CD4-positive, alpha-beta T cell (primary cell): ENCODE data around the gene BCL2. TPM values are rescaled to one million over a fixed set of nuclear protein-coding genes. Genes with fewer than 3 reads are reported as not detected.

Experiments used
- ATAC-seq: fragments of 200-7000 bp; cut with Tn5 transposase; one replicate; pipeline ENCODE4 v1.10.0; 2022; ENCODE audit warnings: mild to moderate bottlenecking; ENCODE audit not compliant: poor library complexity
- CTCF ChIA-PET: fragments of 350-600 bp; sonication (Branson Sonifier 250); formaldehyde crosslinking; loops from one replicate; lab custom pipeline; 2021; ENCODE audit warnings: antibody characterized with exemption, inconsistent platforms; lab: Charles Lee
- POLR2A ChIA-PET: fragments of 350-600 bp; sonication (Branson Sonifier 250); formaldehyde crosslinking; loops from one replicate; lab custom pipeline; 2021; ENCODE audit warnings: antibody characterized with exemption, inconsistent platforms; lab: Charles Lee
- DNase-seq, 14 experiments: peaks; one replicate each; pipeline ENCODE4 v3.0.0-alpha.2; 2013 to 2020; ENCODE audit warnings: mixed read lengths in 2 of 14
- H3K27ac ChIP-seq, 2 donors: one replicate each; pipeline versions ENCODE4 v1.5.1 to v1.7.0; 2013; ENCODE audit warnings: low read length in 2 of 2, low read depth in 1 of 2, mild to moderate bottlenecking in 1 of 2
- H3K27me3 ChIP-seq, 2 experiments: 1 replicate in 1 of 2; 2 replicates in 1 of 2; pipeline versions ENCODE4 v1.6.1 to v1.7.0; 2013; ENCODE audit warnings: low read length in 2 of 2, control low read depth in 1 of 2, mild to moderate bottlenecking in 1 of 2, moderate library complexity in 1 of 2; ENCODE audit not compliant: insufficient read depth in 2 of 2, control insufficient read depth in 1 of 2
- H3K36me3 ChIP-seq: one replicate; pipeline ENCODE4 v1.6.1; 2013; ENCODE audit warnings: low read length, control low read depth; ENCODE audit not compliant: insufficient read depth
- H3K4me1 ChIP-seq: one replicate; pipeline ENCODE4 v1.6.1; 2013; ENCODE audit warnings: low read length, control low read depth; ENCODE audit not compliant: insufficient read depth
- H3K4me3 ChIP-seq: one replicate; pipeline ENCODE4 v1.5.1; 2013; ENCODE audit warnings: mild to moderate bottlenecking, low read length, moderate library complexity
- H3K9me3 ChIP-seq, 2 experiments: 1 replicate in 1 of 2; 2 replicates in 1 of 2; pipeline versions ENCODE4 v1.6.1 to v1.7.0; 2013; ENCODE audit warnings: low read length in 2 of 2, mild to moderate bottlenecking in 2 of 2, control low read depth in 1 of 2, moderate library complexity in 1 of 2; ENCODE audit not compliant: control insufficient read depth in 1 of 2, insufficient read depth in 1 of 2
- H3K27ac Mint-ChIP-seq: one replicate; pipeline ENCODE4 v1.8.0; 2020; ENCODE audit warnings: mixed read lengths
- H3K27me3 Mint-ChIP-seq: one replicate; pipeline ENCODE4 v1.8.0; 2021; ENCODE audit warnings: mixed read lengths
- H3K36me3 Mint-ChIP-seq: one replicate; pipeline ENCODE4 v1.8.0; 2021; ENCODE audit warnings: low read depth, mixed read lengths
- H3K4me1 Mint-ChIP-seq: one replicate; pipeline ENCODE4 v1.8.0; 2021; ENCODE audit warnings: low read depth, mixed read lengths
- H3K4me3 Mint-ChIP-seq: one replicate; pipeline ENCODE4 v1.8.0; 2020; ENCODE audit warnings: mild to moderate bottlenecking, mixed read lengths
- H3K9me3 Mint-ChIP-seq: one replicate; pipeline ENCODE4 v1.8.0; 2020; ENCODE audit warnings: mixed read lengths
- intact Hi-C, 2 experiments: fragments of 100-400 bp; cut with DNase I in 1 of 2; cut with micrococcal nuclease in 1 of 2; formaldehyde crosslinking; loops; one replicate each; pipeline versions ENCODE4 v1.15.1 to v1.9.0; 2023 to 2025; cut with DNase I, micrococcal nuclease
- total RNA-seq, 174 experiments: library from RNA in 2 of 174; stranded (reverse) in 2 of 174; gene quantifications; one replicate each; pipeline ENCODE4 v1.2.3 and lab custom pipeline; 2021 to 2026
- TF ChIP-seq, protein P1 (sequence below): fragments of 200-600 bp; IDR thresholded peaks from one replicate; pipeline ENCODE4 v1.8.0; 2022; ENCODE audit warnings: antibody characterized with exemption, mild to moderate bottlenecking

Gene BCL2
- total RNA-seq, 2 experiments from 2014 or later = 40.1 to 40.3 TPM

- Histone ChIP-seq H3K27me3 (no peaks in the 10 kb centered on the region), H3K36me3 (peaks cover 4% of the 10 kb centered on the region), H3K4me3 (peak overlapping the region; percentile 24), H3K27ac (peak overlapping the region; percentile 16 to 73), H3K9me3 (no peaks in the 10 kb centered on the region), H3K4me1 (peaks cover 60% of the 10 kb centered on the region)
- Mint-ChIP-seq H3K9me3 (peaks cover 6% of the 10 kb centered on the region), H3K4me3 (peak overlapping the region; percentile 86), H3K27ac (peak overlapping the region; percentile 99), H3K27me3 (no peaks in the 10 kb centered on the region), H3K36me3 (peaks cover 15% of the 10 kb centered on the region), H3K4me1 (peaks cover 89% of the 10 kb centered on the region)
- TF ChIP-seq, protein P1, sequence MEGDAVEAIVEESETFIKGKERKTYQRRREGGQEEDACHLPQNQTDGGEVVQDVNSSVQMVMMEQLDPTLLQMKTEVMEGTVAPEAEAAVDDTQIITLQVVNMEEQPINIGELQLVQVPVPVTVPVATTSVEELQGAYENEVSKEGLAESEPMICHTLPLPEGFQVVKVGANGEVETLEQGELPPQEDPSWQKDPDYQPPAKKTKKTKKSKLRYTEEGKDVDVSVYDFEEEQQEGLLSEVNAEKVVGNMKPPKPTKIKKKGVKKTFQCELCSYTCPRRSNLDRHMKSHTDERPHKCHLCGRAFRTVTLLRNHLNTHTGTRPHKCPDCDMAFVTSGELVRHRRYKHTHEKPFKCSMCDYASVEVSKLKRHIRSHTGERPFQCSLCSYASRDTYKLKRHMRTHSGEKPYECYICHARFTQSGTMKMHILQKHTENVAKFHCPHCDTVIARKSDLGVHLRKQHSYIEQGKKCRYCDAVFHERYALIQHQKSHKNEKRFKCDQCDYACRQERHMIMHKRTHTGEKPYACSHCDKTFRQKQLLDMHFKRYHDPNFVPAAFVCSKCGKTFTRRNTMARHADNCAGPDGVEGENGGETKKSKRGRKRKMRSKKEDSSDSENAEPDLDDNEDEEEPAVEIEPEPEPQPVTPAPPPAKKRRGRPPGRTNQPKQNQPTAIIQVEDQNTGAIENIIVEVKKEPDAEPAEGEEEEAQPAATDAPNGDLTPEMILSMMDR = no peak
- intact Hi-C loops = loop anchor here in 1 of 2 experiments (2.0 kb wide), 3 partner anchors 14 to 56 kb away; no protein-coding TSS in a partner anchor
- ChIA-PET POLR2A (interaction anchor here (1.1 to 1.5 kb wide), 4 partner anchors 8 to 20 kb away, joined by 4 to 8 read pairs (median 6); no protein-coding TSS in a partner anchor), CTCF (interaction anchor here (0.6 to 1.5 kb wide), 5 partner anchors 11 to 85 kb away, joined by 3 to 4 read pairs (median 3); no protein-coding TSS in a partner anchor)
- DNase-seq (peak in 7 of 14 experiments; percentile 16 to 69 (median 46)), ATAC-seq (peak; percentile 71)
Measured at GRCh38 chr18:63216516-63217311, 102.9 kb downstream of the BCL2 start.

GRCh38 chr18:63213936-63214671 lies 105.5 kb downstream of the BCL2 start:
- H3K36me3 Mint-ChIP-seq = peaks cover 9% of the 10 kb centered on the region
- intact Hi-C loops = no loop called here
- H3K9me3 Mint-ChIP-seq = peaks cover 6% of the 10 kb centered on the region
- peaks cover 77% of the 10 kb centered on the region for H3K4me1 ChIP-seq
- no peaks in the 10 kb centered on the region for H3K36me3 ChIP-seq
- H3K9me3 ChIP-seq = no peaks in the 10 kb centered on the region
- POLR2A ChIA-PET = interaction anchor here (1.0 to 1.5 kb wide), 4 partner anchors 10 to 57 kb away, joined by 3 to 6 read pairs (median 4); no protein-coding TSS in a partner anchor
- H3K27ac Mint-ChIP-seq = peak overlapping the region; percentile 99
- peak overlapping the region; percentile 67 for H3K4me3 Mint-ChIP-seq
- H3K27ac ChIP-seq = peak overlapping the region; percentile 24 to 53
- no peaks in the 10 kb centered on the region for H3K27me3 ChIP-seq
- H3K4me1 Mint-ChIP-seq = peaks cover 90% of the 10 kb centered on the region
- TF ChIP-seq, protein P1 = no peak
- no peak overlapping the region for H3K4me3 ChIP-seq
- CTCF ChIA-PET = interaction anchor here (0.9 to 1.2 kb wide), 3 partner anchors 59 to 104 kb away, joined by 3 read pairs; no protein-coding TSS in a partner anchor
- ATAC-seq = no peak
- H3K27me3 Mint-ChIP-seq = no peaks in the 10 kb centered on the region
- no peak for DNase-seq

DNA sequence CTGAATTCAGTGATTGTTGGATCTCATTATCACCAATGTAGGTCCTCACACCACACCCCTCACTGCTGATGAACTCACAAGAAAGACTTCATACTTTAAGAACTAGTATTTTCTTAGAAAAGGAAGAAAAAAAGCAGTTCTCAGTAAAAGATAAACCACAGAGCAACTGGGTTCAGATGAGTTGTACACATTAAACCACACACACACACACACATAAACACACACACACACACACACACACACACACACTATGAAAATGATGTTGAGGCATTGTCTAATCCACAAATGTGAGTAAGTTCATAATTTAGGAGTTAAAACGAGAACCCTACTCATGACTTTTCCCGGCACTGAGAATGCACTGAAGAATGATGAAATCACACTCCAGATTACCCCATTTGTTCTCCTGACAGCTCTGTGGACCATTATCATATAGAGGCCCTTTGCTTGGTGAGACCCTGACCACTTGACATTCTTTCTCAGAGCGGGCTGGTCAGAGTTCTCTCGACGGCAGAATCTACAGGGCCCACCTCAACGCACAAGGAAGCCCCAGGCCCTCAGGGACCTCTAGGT lies 106.2 kb downstream of the BCL2 start:
- Histone ChIP-seq H3K9me3 (no peaks in the 10 kb centered on the region), H3K4me1 (peaks cover 82% of the 10 kb centered on the region), H3K36me3 (peaks cover 4% of the 10 kb centered on the region), H3K27ac (peak overlapping the region; percentile 24 to 53), H3K27me3 (no peaks in the 10 kb centered on the region), H3K4me3 (no peak overlapping the region)
- intact Hi-C loops = no loop called here
- H3K9me3 Mint-ChIP-seq = peaks cover 2% of the 10 kb centered on the region
- DNase-seq (peak in 4 of 14 experiments; percentile 47 to 80 (median 54)), ATAC-seq (peak; percentile 31)
- no peaks in the 10 kb centered on the region for H3K27me3 Mint-ChIP-seq
- ChIA-PET CTCF (interaction anchor here (0.9 kb wide), 1 partner anchor 105 kb away, joined by 3 read pairs; no protein-coding TSS in a partner anchor), POLR2A (interaction anchor here (1.5 kb wide), 1 partner anchor 11 kb away, joined by 5 read pairs; no protein-coding TSS in a partner anchor)
- TF ChIP-seq, protein P1 = no peak
- peaks cover 4% of the 10 kb centered on the region for H3K36me3 Mint-ChIP-seq
- peak overlapping the region; percentile 99 for H3K27ac Mint-ChIP-seq
- H3K4me1 Mint-ChIP-seq = peaks cover 91% of the 10 kb centered on the region
- peak overlapping the region; percentile 77 for H3K4me3 Mint-ChIP-seq
